SK-N-MC (cell line): ENCODE data around the gene KCTD4.

Experiments
- EZH2 ChIP-seq: fragments of 200-600 bp; sonication (generic); IDR thresholded peaks from one replicate; pipeline ENCODE4 v1.6.1; 2017; ENCODE audit warnings: antibody characterized with exemption
- FOXP2 ChIP-seq: optimal IDR thresholded peaks from 2 replicates; pipeline ENCODE3; 2011; ENCODE audit warnings: mild to moderate bottlenecking, moderate library complexity; ENCODE audit not compliant: insufficient read depth; ENCODE audit errors: extremely low read length, control extremely low read depth
- POLR2AphosphoS5 ChIP-seq: IDR thresholded peaks from 2 replicates; pipeline ENCODE4 v1.6.1; 2012; ENCODE audit warnings: mild to moderate bottlenecking, low read depth, low read length, borderline replicate concordance

DNA sequence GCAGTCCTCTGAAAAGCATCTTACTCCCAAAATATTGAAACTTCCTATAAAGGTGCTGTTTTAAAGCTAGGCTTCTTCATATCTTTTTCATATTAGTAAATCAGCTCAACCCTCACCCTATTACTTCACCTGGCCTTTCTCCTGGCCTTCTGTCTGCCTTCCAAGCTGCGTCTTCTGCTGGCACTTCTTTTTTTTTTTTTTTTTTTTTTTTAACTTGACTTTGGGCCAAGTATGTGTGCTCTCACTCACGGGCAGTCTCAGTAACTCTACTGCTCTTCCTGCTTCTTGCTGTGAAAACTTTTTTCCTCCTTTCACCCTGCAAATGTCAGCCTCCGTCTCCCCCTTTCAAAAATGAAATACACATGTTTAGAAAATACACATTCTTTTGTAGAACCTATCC is 41.2 kb upstream of the KCTD4 start:
- TF ChIP-seq POLR2AphosphoS5 (no peak), EZH2 (no peak), FOXP2 (no peak)
